Heart left ventricle (tissue), 13 donors: ENCODE data around the gene CDX1.

Experiments
- POLR2A ChIP-seq, 2 donors: fragments of 450-650 bp; IDR thresholded peaks; one replicate each; pipeline ENCODE4 v1.6.1; 2017; ENCODE audit warnings: antibody characterized with exemption in 2 of 2, mild to moderate bottlenecking in 2 of 2, moderate library complexity in 2 of 2
- TF ChIP-seq, protein P1 (sequence below), 12 donors: fragments of 200-600 bp; sonication (generic) in 4 of 12; IDR thresholded peaks; one replicate each; pipeline versions ENCODE4 v1.5.0 to v1.8.0; 2018 to 2022; ENCODE audit warnings: antibody characterized with exemption in 12 of 12, mild to moderate bottlenecking in 5 of 12
- donor health status: ischemic (EF 13 %, LVEDD 7.1; RV severe dilation, severe dysfunction).
- donor health status: DM: no; HTN: yes; CAD: no.
- donor health status: DM: no; HTN: no; CAD: no.
- donor health status: ischemic (EF 25% LVEDD 6.9; RV normal size, moderate dysfunction).
- donor health status: ischemic (EF 25% LVEDD 5.7; RV mildly dilated, moderate dysfunction).
- donor health status: ischemic (EF 35%, LVEDD 5.7; RV mildly dilated, moderate dysfunction).
- donor health status: nonischemic (EF 11% LVEDD 7.7; RV severe dilation, severe dysfunction).
- donor health status: DM: yes; HTN: yes; CAD: no.
- donor health status: PGD.
- donor health status: ischemic (EF 29% LVEDD 5.4; RV normal size, mild dysfunction).
- donor health status: nonischemic (EF 23%, LVEDD 6.1; RV moderate dilation, normal function).

DNA sequence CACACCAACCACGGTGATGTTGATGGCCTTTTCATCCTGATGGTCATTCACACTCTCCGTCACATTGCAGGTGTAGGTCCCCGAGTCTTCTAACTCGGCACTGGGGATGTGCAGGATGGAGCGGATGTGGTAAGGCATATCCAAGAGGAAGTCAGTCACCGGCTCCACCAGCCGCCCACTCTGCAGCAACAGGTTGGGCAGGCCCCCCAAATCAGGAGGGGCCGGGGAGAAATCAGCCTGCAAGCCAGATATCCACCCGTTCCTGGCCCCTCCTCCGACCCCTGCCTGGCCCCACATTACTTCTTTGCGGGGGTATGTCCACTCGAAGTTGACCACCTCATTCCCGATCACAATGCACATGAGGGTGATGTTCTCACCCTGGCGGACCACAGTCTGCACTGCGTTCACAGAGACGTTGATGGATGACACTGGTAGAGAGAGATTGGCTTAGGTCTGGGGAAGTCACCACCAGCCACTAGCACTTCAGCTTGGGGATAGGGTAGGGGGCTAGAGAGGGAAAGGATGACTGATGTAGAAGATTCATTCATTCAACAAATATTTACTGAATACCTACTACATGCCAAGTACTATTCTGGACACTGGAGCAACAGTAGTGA lies 32.9 kb upstream of the CDX1 start:
- TF ChIP-seq, protein P1, sequence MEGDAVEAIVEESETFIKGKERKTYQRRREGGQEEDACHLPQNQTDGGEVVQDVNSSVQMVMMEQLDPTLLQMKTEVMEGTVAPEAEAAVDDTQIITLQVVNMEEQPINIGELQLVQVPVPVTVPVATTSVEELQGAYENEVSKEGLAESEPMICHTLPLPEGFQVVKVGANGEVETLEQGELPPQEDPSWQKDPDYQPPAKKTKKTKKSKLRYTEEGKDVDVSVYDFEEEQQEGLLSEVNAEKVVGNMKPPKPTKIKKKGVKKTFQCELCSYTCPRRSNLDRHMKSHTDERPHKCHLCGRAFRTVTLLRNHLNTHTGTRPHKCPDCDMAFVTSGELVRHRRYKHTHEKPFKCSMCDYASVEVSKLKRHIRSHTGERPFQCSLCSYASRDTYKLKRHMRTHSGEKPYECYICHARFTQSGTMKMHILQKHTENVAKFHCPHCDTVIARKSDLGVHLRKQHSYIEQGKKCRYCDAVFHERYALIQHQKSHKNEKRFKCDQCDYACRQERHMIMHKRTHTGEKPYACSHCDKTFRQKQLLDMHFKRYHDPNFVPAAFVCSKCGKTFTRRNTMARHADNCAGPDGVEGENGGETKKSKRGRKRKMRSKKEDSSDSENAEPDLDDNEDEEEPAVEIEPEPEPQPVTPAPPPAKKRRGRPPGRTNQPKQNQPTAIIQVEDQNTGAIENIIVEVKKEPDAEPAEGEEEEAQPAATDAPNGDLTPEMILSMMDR (IDR thresholded peaks at IDR 0.05) = no peak
- TF ChIP-seq POLR2A (IDR thresholded peaks at IDR 0.05) = no peak
